DOHH2 (cell line): Measurements from ENCODE around the gene TULP4.

Source experiments
- CTCF ChIP-seq: fragments of 200-600 bp; sonication (generic); IDR thresholded peaks from one replicate; pipeline ENCODE4 v1.5.1; 2014; ENCODE audit warnings: antibody characterized with exemption, mild to moderate bottlenecking, low read depth, low read length; ENCODE audit not compliant: poor library complexity, severe bottlenecking
- EZH2phosphoT487 ChIP-seq: fragments of 200-600 bp; sonication (generic); IDR thresholded peaks from 2 replicates; pipeline ENCODE4 v1.6.1; 2017; ENCODE audit warnings: borderline replicate concordance, mild to moderate bottlenecking, antibody characterized with exemption, low read length, moderate library complexity, mixed read lengths

GRCh38 chr6:158387036-158387435 is 74.8 kb downstream of the TULP4 start:
- peak; percentile 57 for TF ChIP-seq CTCF
- no peak for TF ChIP-seq EZH2phosphoT487
